Right renal cortex interstitium (tissue), 3 donors: ENCODE data around the gene LRRC15. TPM values are rescaled to one million over a fixed set of nuclear protein-coding genes. Genes with fewer than 3 reads are reported as not detected.

Experiments used
- DNase-seq, 3 donors: peaks; one replicate each; pipeline ENCODE4 v3.0.0-alpha.2; 2013; ENCODE audit warnings: low read depth in 3 of 3, low spot score in 2 of 3
- polyA plus RNA-seq, 3 donors: library from polyadenylated mRNA; unstranded; fragments of 120-200 nt; gene quantifications; one replicate each; pipeline ENCODE4 v1.2.1, GENCODE V29; 2013; ENCODE audit not compliant: insufficient read length in 3 of 3

LRRC15 gene
- polyA plus RNA-seq, 3 donors: 0.06 TPM; not detected in 2

GRCh38 chr3:194321693-194322640 is 47.6 kb downstream of the LRRC15 start:
- no peak for DNase-seq

GRCh38 chr3:194320744-194321243 is 48.7 kb downstream of the LRRC15 start:
- DNase-seq: no peak

GRCh38 chr3:194320100-194320499 is 49.4 kb downstream of the LRRC15 start:
- DNase-seq: no peak

GRCh38 chr3:194318511-194319161 is 50.9 kb downstream of the LRRC15 start:
- no peak for DNase-seq

- DNase-seq: no peak
These were observed 52.6 kb downstream of the LRRC15 start for GRCh38 chr3:194316918-194317317.

- no peak for DNase-seq
These were observed 53.6 kb downstream of the LRRC15 start for GRCh38 chr3:194315965-194316361.

GRCh38 chr3:194315088-194315964 is 54.2 kb downstream of the LRRC15 start:
- DNase-seq: no peak

- DNase-seq: no peak
These were observed 55.0 kb downstream of the LRRC15 start for GRCh38 chr3:194314388-194315068.

- DNase-seq: no peak
These were observed 55.8 kb downstream of the LRRC15 start for GRCh38 chr3:194313560-194314387.

GRCh38 chr3:194312743-194313281 is 56.7 kb downstream of the LRRC15 start:
- no peak for DNase-seq

- DNase-seq: no peak
These were observed 57.3 kb downstream of the LRRC15 start for GRCh38 chr3:194312186-194312742.

- DNase-seq: no peak
These were observed 58.5 kb downstream of the LRRC15 start for GRCh38 chr3:194311000-194311399.

GRCh38 chr3:194310060-194310835 is 59.3 kb downstream of the LRRC15 start:
- no peak for DNase-seq

GRCh38 chr3:194308601-194309449 is 60.7 kb downstream of the LRRC15 start:
- no peak for DNase-seq

GRCh38 chr3:194307849-194308248 is 61.7 kb downstream of the LRRC15 start:
- DNase-seq: no peak

GRCh38 chr3:194306771-194307640 is 62.5 kb downstream of the LRRC15 start:
- DNase-seq: no peak
